ENCODE results near the gene FAH. TPM values are rescaled to one million over a fixed set of nuclear protein-coding genes. Genes with fewer than 3 reads are reported as not detected.

FAH gene
- total RNA-seq, 1 donor from 2014 or later = 16.2 TPM

- TF ChIP-seq CTCF (IDR thresholded peaks at IDR 0.05) = no peak
- Mint-ChIP-seq H3K9me3 (ENCODE audit: low read depth) (peaks cover 5% of the 10 kb centered on the region), H3K4me1 (ENCODE audit: low read depth) (no peaks in the 10 kb centered on the region), H3K27me3 (ENCODE audit: low read depth) (peaks cover 34% of the 10 kb centered on the region), H3K4me3 (ENCODE audit: unreplicated experiment) (no peak overlapping the region), H3K36me3 (ENCODE audit: low read depth) (no peaks in the 10 kb centered on the region), H3K27ac (ENCODE audit: unreplicated experiment) (no peak overlapping the region)
- no peak for DNase-seq (ENCODE audit: low spot score)
Observed at GRCh38 chr15:80207887-80208286, 55.1 kb downstream of the FAH start.

DNA sequence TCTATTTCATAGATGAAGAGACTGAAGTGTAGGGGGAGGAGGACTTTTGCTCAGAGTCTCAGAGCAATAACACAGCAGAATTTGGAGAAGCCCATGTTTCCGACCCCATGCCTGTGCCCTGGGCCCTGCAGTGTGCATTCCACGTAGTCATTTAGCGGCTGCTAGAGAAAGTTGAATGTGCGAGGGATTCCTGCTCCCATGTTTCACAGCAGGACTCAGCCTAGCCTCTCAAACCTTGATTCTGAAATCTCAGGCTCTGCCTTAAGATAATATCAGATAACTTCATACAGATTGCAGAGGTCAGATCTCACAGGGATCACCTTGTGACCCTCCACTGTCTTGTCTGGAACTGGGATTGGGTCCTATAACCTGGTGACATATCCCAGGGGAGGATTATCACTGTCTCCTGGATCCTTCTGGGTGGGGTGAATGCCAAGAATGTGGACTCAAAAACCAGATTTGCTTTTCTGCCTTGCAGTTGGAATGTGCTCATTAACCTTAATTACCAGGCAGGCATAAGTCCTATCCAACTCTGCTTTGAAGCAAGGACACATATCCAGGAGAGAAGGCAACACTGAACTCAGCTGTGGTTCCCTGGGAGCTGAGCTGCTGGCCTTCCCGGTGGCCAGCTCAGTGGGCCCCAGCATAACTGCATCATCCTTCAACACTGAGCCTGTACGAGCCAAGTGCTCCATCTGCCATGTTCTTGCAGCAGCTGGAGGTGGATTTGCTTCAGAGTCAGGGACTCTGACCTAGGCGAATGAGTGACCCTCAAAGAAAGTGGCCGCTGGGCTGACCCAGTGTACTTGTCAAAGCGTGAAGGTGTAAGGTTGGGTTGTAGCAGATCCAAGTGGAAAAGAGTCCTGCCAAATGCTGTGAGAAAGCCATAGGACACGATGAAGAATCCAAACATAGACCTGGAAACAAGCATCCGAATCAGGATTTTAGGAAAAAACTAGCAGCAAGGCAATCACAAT lies 56.2 kb downstream of the FAH start:
- DNase-seq (ENCODE audit: low spot score) = no peak
- peaks cover 2% of the 10 kb centered on the region for H3K36me3 Mint-ChIP-seq (ENCODE audit: low read depth)
- H3K27me3 Mint-ChIP-seq (ENCODE audit: low read depth) = peaks cover 34% of the 10 kb centered on the region
- no peak overlapping the region for H3K27ac Mint-ChIP-seq (ENCODE audit: unreplicated experiment)
- H3K9me3 Mint-ChIP-seq (ENCODE audit: low read depth) = peaks cover 13% of the 10 kb centered on the region
- H3K4me1 Mint-ChIP-seq (ENCODE audit: low read depth) = no peaks in the 10 kb centered on the region
- H3K4me3 Mint-ChIP-seq (ENCODE audit: unreplicated experiment) = no peak overlapping the region
- no peak for TF ChIP-seq CTCF (IDR thresholded peaks at IDR 0.05)

GRCh38 chr15:80210611-80211573 lies 58.1 kb downstream of the FAH start:
- Mint-ChIP-seq H3K9me3 (ENCODE audit: low read depth) (peaks cover 13% of the 10 kb centered on the region), H3K4me3 (ENCODE audit: unreplicated experiment) (no peak overlapping the region), H3K36me3 (ENCODE audit: low read depth) (peaks cover 2% of the 10 kb centered on the region), H3K27me3 (ENCODE audit: low read depth) (peaks cover 23% of the 10 kb centered on the region), H3K27ac (ENCODE audit: unreplicated experiment) (no peak overlapping the region), H3K4me1 (ENCODE audit: low read depth) (no peaks in the 10 kb centered on the region)
- TF ChIP-seq CTCF (IDR thresholded peaks at IDR 0.05) = no peak
- no peak for DNase-seq (ENCODE audit: low spot score)

DNA sequence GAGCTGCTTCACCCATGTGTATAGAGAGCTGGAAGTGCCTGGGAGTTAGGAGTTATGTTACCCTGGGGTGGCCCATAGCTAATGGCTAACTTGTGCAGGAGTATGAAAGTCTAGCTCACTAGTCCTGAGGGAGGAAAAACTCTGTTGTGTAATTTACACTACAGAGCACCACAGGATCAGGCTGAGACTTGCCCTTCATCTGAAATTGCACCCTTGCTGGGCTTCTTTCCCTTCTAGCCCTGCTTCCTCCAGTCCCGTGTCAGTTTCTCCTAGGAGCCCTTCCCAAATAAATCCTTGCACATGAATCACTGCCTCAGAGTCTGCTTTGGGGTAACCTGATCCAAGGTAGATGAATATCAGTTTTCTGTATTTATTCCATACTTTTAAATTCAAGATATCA lies 59.2 kb downstream of the FAH start:
- Mint-ChIP-seq H3K36me3 (ENCODE audit: low read depth) (peaks cover 2% of the 10 kb centered on the region), H3K4me3 (ENCODE audit: unreplicated experiment) (no peak overlapping the region), H3K27me3 (ENCODE audit: low read depth) (peaks cover 14% of the 10 kb centered on the region), H3K9me3 (ENCODE audit: low read depth) (peaks cover 13% of the 10 kb centered on the region), H3K4me1 (ENCODE audit: low read depth) (no peaks in the 10 kb centered on the region), H3K27ac (ENCODE audit: unreplicated experiment) (no peak overlapping the region)
- DNase-seq (ENCODE audit: low spot score) = no peak
- no peak for TF ChIP-seq CTCF (IDR thresholded peaks at IDR 0.05)

DNA sequence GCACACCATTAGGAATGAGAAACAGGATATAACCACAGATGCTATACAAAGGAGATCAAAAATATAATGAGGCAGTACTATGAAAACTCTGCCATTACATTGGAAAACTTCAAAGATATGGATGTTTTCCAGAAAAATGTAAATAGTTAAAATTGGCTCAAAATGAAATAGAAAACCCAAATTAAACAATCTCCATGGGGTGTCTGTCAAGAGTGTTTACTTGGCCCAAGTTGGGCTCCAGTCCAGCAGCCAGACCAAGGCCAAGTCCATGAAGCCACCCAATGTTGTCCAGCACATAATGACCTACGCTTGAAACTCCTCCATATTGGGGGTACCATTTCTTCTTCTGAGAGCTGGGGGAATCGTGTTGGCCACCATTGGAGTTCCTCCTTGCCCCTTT lies 62.1 kb downstream of the FAH start:
- H3K4me3 Mint-ChIP-seq (ENCODE audit: unreplicated experiment) = no peak overlapping the region
- H3K27me3 Mint-ChIP-seq (ENCODE audit: low read depth) = peaks cover 8% of the 10 kb centered on the region
- no peaks in the 10 kb centered on the region for H3K4me1 Mint-ChIP-seq (ENCODE audit: low read depth)
- H3K27ac Mint-ChIP-seq (ENCODE audit: unreplicated experiment) = no peak overlapping the region
- peaks cover 2% of the 10 kb centered on the region for H3K36me3 Mint-ChIP-seq (ENCODE audit: low read depth)
- TF ChIP-seq CTCF (IDR thresholded peaks at IDR 0.05) = no peak
- peaks cover 13% of the 10 kb centered on the region for H3K9me3 Mint-ChIP-seq (ENCODE audit: low read depth)
- no peak for DNase-seq (ENCODE audit: low spot score)
